Measurements from ENCODE around the gene GDF3.
"Not testable (repeated sequence)": the region's sequence is repeated elsewhere in the genome, so short reads cannot be mapped to it uniquely, and the experiment has no call there.

DNA sequence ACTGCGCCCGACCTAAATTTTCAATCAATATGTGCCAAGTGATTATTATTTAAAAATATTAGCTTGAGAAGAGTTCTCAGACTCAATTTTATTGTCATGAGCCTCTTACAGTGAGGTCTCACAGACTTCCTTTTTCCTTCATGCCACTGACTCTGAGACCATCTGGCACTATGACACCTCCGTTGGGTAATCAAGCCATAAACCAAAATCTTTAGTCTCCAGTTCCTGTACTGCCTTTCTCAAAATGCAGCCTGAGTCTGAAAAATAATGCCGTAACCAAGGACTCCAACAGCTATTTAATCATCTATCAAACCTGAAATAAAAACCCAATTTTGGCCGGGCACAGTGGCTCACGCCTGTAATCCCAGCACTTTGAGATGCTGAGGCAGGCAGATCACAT, 20.1 kb downstream of the GDF3 start:
- TF ChIP-seq, protein P1, sequence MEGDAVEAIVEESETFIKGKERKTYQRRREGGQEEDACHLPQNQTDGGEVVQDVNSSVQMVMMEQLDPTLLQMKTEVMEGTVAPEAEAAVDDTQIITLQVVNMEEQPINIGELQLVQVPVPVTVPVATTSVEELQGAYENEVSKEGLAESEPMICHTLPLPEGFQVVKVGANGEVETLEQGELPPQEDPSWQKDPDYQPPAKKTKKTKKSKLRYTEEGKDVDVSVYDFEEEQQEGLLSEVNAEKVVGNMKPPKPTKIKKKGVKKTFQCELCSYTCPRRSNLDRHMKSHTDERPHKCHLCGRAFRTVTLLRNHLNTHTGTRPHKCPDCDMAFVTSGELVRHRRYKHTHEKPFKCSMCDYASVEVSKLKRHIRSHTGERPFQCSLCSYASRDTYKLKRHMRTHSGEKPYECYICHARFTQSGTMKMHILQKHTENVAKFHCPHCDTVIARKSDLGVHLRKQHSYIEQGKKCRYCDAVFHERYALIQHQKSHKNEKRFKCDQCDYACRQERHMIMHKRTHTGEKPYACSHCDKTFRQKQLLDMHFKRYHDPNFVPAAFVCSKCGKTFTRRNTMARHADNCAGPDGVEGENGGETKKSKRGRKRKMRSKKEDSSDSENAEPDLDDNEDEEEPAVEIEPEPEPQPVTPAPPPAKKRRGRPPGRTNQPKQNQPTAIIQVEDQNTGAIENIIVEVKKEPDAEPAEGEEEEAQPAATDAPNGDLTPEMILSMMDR (IDR thresholded peaks at IDR 0.05 in 2 of 3, conservative IDR thresholded peaks at IDR 0.05 in 1 of 3; ENCODE audit: borderline replicate concordance in 1 of 3, insufficient read depth in 1 of 3, low read depth in 2 of 3, low read length in 2 of 3): not testable (repeated sequence)
- TF ChIP-seq POLR2AphosphoS5 (IDR thresholded peaks at IDR 0.05; ENCODE audit: low read depth, low read length): not testable (repeated sequence)
- TF ChIP-seq, protein P2, sequence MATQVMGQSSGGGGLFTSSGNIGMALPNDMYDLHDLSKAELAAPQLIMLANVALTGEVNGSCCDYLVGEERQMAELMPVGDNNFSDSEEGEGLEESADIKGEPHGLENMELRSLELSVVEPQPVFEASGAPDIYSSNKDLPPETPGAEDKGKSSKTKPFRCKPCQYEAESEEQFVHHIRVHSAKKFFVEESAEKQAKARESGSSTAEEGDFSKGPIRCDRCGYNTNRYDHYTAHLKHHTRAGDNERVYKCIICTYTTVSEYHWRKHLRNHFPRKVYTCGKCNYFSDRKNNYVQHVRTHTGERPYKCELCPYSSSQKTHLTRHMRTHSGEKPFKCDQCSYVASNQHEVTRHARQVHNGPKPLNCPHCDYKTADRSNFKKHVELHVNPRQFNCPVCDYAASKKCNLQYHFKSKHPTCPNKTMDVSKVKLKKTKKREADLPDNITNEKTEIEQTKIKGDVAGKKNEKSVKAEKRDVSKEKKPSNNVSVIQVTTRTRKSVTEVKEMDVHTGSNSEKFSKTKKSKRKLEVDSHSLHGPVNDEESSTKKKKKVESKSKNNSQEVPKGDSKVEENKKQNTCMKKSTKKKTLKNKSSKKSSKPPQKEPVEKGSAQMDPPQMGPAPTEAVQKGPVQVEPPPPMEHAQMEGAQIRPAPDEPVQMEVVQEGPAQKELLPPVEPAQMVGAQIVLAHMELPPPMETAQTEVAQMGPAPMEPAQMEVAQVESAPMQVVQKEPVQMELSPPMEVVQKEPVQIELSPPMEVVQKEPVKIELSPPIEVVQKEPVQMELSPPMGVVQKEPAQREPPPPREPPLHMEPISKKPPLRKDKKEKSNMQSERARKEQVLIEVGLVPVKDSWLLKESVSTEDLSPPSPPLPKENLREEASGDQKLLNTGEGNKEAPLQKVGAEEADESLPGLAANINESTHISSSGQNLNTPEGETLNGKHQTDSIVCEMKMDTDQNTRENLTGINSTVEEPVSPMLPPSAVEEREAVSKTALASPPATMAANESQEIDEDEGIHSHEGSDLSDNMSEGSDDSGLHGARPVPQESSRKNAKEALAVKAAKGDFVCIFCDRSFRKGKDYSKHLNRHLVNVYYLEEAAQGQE (IDR thresholded peaks at IDR 0.05; ENCODE audit: low read depth): not testable (repeated sequence)
